Mesenteric fat pad (tissue), 1 donor: ENCODE data around the gene ARFGAP2. TPM values are rescaled to one million over a fixed set of nuclear protein-coding genes. Genes with fewer than 3 reads are reported as not detected.

Experiments
- DNase-seq: peaks from one replicate; pipeline ENCODE4 v3.0.0-alpha.2; 2020; ENCODE audit warnings: low spot score
- total RNA-seq: library from RNA; stranded (reverse); fragmentation: NEBNext Ultra II Directional; extraction: Animal tissue kit (Norgen Biotek cat#: 25700); gene quantifications from one replicate; pipeline ENCODE4 v1.2.1, GENCODE V29; 2021
- donor health status: DM: yes; HTN: yes; CAD: no.

ARFGAP2 gene
- total RNA-seq, 1 donor from 2014 or later, result 57.0 TPM

DNA sequence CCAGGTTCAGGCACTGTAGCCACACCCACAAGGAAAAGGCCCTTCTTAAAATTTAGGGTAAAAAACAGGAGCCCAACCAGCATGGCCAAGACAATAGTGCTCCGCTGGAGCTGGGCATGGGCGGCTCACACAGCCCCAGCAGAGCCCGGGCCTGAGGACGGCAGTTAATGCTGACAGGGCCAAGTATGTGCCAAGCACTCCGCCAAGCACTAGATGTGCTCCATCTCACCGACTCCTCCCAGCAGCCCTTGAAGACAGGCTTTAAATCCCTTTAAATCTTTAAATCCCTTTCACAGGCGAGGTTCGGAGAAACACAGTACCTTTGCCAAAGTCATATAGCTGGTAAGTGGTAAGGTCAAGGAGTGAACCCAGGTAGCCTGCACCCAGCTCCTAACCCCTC lies 4.8 kb downstream of the ARFGAP2 start:
- DNase-seq, result no peak

DNA sequence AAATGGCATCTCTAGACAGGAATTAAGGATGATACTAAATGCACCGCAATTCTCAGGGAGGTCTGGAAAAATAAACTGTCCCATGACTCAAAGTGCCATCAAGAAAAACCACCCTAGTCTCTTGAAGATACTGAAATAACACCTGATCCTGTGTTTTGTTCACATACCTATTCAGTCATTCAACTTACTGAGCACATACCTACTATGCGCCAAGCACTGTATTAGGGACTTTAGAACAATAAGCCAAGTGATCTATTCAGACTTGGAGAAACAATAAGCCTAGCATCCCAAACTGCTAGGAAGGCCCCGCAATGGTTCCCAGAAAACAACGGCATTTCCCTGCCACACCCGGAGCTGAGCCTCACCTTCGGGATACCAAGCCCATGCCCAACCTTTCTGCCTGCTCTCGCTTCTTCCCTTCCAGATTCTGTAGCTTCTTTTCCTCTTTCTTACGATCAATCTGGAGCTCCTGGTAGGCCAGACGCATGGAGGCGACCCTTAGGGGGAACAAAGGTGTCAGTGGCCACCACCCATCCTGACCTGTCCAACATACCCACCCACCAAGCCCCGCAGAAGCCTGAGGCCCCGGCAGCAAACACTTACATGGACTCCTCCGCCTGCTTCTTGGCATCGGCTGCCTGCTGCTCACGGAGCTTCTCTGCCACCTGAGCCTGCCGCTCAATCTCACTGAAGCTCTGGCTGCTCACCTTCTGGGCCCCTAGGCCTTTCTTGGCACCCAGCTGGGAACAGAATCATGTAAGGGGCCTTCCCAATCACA lies 5.4 kb downstream of the ARFGAP2 start:
- no peak for DNase-seq

DNA sequence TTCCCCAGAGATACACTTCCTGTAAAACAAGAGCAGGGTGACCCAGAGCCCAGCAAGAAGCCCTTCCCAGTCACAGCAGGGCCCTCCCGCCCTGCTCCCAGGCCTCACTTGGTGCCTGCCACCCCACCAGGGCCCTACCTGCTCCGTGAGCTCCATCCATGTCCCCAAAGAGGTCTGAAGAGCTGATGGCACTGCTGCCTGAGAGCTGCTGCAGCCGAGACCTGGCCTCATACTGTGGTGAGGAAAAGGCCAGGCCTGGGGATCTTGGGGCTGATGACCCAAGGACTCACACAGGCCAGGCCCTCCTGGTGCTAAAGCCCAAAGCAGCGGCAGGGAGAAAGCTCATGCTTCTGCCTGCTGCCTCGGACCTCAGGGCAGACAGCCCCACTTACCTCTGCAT lies 10.3 kb downstream of the ARFGAP2 start:
- no peak for DNase-seq

DNA sequence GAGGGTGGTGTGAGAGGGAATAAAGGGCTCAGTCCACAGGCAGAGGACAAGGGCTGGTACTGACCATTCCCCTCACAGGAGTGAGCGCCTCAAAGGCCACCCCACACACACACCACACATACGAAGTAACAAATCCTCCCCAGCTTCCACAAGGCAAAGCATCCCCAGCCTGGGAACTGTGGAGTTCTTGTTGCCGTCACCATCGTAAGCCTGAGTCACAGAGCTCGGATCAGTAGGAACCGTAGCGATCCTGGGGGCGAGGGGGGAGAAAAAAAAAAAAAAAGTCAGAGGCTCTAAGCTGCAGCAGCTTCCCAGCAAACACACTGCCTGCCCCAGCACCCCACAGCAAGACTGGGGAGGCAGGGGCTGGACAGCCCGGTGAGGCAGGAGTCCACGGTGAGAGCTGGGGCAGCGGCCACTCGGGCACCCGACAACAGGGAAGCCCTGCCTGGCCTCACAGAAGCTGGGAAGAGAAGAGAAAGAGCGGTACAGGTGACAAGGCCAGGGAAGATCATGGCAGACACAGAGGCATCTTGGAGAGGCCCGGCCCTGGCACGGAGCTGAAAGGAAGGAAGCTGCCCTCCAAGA lies 11.3 kb downstream of the ARFGAP2 start:
- no peak for DNase-seq

DNA sequence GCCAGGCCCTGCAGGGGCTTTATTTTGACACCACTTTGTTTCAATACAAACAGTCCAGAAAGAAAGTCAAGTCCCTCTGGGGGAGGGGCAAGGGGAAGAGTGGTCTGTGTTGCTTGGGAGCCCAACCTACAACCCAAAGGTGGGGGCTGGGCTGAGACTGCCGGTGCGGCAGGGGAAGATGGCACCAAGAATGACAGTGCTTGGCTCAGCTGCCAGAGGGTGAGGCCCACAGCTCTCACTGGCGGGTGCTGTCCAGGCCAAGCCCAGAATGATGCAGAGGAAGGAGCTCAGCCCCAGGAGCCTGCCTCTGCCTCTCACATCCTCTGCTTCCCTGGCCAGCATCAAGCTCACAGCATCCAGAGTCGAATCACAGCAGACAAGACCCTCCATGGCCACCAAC lies 12.4 kb downstream of the ARFGAP2 start:
- DNase-seq, result no peak

DNA sequence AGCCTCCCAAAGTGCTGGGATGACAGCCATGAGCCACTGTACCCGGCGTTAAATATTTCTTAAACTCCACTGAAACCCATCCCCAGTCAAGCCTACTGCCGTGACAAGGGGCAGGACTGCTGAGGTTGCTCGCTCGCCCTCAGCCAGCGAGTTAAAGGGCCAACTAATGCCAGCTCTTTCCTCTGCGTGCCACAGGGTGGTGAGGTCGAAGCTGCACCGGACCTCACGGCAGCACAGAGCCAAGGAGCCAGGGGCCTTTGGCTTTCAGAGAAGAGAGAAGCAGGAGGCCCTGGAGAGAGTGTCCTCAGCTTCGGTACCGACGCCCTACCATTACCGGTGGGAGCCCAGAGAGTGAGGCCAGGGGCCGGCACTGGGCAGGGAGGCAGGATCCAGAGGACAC lies 12.8 kb downstream of the ARFGAP2 start:
- DNase-seq, result no peak

DNA sequence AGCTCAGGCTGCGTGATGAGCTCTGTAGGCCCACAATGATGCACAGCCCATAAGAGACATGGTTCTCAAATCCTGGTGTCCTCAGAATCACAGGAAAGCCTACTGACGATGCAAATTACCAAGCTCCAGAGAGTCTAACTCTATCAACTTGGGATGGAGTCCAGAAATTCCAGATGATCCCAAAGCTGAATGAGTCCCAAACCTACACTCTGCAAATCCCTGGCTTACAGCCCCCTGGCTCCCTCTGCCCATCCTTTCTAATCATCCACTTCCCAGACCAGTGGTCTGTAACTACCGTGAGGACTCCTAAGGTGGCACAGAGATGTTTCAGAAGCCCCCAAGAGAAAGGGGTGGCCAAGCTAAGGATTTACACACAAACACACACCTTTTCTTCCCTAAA lies 13.5 kb downstream of the ARFGAP2 start:
- DNase-seq, result no peak

DNA sequence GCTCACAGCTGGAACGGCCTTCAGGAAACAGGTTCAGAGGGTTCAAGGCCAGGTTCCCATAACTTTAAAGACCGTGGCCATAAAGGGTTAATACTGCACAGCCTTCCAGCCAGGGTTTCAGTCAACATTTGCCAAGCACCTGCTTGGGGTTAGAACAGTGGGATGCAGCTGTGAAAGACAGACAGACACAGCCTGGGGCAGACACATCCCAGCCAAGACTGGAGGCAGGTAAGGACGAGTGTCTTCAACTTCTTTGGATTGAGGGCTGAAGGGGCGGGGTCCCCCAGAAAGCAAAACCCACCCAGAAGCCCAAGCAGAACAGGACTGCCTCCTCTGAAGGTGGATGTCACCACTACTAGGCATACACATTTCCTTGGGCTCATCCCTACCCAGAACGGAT lies 14.3 kb downstream of the ARFGAP2 start:
- no peak for DNase-seq

DNA sequence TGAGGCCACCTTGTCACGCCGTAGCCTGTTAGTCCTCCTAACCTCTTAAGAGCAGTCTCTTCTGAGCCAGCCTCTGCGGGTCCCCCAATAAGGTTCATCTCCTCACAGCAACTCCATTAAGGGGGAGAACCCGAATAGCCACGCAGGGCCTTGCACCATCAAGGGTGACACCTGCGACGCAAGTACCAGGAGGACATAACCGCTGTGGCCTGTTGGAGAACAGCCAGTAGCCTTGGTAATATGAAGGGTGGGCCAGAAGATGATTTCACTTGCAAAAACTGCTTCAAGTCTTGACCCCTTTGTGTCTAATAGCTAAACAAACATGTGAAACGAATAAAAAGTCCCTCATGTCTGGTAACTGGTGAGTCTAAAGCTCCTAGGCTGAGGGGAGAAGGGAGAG lies 14.8 kb downstream of the ARFGAP2 start:
- no peak for DNase-seq

DNA sequence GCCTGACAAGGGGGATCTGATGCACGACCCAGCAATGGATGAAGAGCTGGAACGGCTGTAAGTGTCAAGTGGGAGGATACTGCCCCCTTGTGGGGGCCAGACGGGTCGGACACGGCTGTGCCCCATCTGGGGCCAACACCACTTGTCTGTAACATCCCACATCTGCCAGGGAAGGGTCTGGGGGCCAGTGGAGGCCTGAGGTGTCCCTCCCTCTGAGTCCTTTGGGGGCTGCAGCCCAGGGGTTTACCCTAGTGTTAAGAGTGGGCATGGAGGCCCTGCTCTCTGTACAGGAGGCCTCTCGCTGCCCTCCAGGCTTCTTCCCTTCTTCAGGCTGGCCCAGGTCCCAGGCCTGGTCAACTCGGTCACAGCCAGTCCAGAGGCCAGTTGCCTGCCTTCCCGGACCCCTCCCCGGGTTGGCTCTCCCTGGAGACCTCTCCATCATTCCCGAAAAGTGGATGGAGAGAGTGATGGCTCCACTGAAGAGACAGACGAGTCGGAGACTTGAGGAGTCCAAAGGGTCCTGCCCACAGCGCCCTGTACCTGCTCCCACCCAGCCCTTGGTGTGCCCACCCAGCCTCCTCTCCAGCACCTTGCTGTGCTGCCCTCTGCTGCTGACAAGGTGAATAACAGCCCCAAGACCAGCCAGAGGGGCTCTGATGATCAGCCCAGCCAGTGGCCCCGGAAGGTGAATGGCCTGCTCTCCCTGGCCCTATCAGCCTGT lies 15.4 kb downstream of the ARFGAP2 start:
- no peak for DNase-seq

DNA sequence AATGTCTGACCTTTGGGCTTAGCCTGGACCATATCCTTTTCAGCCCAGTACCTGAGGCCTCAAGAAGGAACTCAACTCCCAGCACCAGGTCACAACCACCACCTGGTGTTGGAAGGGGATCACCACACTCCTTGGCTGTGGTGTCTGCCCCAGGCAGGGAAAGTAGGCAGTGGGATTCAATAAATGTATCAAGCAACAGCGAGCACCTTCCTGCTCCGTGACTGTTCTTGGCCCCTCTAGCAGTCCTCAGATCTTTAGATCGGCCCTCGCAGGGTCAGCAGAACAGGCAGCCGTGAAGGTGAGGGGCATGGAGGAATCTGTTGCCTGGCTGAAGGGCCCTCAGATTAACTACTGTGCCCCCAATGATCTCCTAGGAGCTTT lies 15.9 kb downstream of the ARFGAP2 start:
- no peak for DNase-seq

DNA sequence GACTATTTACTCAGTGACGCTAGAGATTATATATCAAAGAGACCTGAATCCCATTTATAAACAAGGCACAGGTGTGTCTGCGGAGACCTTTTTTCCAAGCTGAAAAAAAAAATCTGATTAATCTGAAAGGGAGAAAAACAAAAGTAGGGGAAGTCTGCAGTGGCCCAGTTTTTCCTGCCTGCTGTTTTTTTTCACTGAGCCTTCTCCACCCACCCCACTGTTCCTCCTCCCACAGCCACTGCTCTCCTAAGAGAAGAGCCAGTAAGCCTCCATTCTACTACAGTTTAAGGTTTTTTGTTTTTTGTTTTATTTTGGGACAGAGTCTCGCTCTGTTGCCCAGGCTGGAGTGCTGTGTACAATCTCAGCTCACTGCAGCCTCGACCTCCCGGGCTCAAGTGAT lies 18.4 kb downstream of the ARFGAP2 start:
- DNase-seq, result no peak

DNA sequence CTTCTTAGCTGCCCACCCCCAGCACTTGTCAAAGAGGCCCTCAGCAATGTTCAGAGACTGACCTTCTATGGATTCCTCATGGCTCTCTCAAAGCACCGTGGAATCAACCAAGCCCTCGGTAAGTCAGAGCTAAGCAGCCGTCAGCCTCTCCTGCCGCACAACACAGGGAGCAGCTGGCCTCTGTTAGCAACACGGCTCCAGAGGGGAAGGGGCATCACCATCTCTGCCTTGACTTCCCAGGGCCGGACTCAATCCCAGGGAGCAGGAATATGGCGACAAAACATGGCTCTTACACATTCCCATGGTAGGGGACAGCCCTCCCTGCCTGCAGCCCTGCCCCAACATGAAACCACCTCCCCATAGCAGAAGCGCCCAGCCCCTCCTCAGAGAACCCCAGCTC lies 18.9 kb downstream of the ARFGAP2 start:
- DNase-seq, result no peak

DNA sequence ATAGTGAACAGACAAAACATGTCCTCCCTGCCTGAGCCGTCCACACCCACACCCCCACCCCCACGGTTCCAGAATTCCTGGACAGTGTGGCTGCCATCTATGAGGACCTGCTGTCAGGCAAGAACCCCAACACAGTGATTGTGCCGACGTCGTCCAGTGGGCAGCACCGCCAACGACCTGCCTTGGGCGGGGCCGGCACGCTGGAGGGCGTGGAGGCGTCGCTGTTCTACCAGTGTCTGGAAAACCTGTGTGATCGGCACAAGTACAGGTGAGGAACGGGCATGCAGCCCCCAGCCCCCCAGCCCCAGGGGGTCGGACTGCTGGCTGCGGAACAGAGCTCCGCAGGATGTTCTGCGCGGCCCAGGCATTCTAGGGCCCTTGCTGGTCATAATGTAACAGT lies 19.7 kb downstream of the ARFGAP2 start:
- DNase-seq, result no peak

DNA sequence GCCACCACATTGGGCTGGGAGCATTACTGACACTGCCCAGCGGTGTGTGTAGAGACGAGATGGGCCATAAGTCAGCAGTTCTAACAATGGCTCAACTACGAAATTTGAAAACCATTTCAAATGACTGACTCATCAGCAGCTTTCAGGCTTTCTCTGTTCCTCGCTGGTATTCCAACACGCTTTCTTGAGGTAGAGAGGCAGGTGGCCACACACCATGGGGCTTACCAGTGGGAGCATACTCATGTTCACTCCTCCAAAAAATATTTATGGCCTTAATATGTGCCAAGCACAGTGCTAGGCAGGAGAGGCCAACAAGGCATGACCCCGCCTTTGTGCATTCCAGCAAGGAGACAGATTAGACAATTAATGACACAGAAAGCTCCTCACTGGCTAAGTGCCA lies 20.3 kb downstream of the ARFGAP2 start:
- no peak for DNase-seq

DNA sequence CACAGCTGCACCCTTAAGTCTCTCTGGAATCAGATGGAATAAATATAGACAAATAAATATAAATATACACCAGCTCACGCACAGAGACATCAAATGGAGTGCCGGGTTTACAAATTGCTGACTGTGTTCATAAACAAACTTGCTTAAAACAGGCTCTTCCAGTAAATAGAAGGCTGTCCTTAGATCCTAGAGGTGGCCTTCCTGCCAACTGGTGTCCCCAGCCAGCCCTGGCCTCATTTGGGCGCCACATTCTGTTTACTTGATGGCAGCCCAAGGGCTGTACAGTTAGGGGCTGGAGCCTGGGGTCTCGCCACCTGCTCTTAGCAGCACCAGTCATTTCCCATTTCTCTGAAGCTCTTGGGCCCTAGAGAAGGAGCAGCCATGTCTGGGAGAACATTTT lies 20.8 kb downstream of the ARFGAP2 start:
- no peak for DNase-seq

DNA sequence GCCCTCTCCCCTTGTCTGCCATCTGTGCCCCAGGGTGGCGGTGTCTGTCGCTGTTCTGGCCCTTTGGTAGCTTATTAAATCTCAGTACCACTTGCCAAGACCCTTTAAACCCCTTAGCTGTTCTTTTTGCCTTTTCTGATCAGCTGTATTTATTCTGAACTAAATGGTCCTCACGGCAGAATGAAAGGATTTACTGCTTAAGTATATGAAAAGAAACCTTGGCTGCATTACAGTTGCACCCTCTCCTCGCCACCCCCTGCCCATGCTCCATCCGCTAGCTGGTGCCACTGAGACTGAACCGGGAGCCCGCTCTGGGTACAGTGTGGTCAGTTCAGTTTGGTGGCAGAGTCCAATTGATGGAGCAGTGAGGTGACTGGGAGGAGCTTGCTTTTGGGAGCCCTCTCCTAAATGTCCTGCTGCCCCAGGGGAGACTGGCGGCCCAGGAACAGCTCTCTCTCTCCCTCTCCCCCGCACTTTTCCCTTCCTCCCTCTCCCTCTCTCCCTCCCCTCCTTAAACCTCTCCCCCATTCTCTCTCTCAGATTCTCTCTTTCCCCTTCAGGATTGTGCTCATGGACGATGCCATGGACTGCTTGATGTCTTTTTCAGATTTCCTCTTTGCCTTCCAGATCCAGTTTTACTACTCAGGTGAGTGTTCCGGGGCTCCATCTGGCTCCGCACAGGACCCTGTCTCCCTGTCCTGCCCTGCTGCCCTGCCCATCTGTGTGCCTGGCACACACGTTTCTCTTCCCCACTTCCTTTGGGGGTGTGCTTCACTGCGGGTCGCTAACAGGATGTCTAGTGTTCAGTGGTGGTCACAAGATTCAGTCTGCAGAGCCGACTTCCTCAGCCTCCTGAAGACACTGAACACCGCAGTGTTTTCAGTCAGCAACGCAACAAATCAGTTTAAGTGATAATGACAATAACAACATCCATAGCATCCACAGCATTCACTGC lies 21.8 kb downstream of the ARFGAP2 start:
- DNase-seq, result no peak

DNA sequence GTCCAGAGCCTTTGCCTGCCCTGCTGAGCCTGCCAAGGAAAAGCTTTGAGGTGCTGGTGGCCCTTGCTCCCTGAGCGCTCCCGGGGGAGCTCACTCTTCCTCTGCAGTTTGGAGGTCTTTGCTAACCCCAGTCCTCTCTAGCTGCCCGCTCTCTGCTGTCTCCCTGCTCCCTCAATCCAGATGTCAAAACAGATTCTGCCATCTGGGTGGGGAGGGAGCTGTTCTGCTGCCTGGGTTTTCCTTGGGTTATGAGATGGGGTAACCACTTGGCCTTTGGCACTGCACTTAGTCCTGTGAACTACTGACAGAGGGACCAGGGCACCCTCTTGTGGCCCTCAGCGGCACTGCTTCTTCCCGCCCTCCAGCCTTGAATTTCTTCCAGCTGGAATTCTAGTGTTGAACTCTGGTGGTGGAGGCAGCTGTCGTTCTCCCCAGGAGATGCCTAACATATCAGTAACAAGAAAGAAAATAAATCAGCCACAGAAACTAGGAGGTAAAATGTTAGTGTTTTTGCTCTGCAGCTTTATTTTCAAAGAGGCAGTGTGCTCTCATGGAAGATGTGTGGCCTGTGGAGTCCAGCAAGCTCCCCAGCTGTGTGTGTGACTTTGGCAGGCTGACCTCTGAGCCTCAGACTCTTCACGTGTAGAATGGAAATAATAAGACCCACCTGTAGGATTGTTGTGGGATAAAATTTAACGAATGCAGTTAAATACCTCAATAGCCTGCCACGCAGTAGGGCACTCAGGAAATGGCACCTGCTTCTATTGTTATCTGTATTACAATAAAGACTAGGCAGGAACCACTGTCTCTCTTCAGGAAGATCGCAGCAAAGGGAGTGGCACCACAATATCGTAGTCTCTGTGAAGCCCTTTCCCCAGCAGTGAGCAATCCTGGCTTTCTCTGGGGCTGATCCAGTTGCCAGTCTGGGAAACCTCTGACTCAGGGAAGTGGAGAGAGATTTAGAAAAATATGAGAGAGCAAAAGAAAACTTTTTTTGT lies 23.4 kb downstream of the ARFGAP2 start:
- DNase-seq, result no peak

DNA sequence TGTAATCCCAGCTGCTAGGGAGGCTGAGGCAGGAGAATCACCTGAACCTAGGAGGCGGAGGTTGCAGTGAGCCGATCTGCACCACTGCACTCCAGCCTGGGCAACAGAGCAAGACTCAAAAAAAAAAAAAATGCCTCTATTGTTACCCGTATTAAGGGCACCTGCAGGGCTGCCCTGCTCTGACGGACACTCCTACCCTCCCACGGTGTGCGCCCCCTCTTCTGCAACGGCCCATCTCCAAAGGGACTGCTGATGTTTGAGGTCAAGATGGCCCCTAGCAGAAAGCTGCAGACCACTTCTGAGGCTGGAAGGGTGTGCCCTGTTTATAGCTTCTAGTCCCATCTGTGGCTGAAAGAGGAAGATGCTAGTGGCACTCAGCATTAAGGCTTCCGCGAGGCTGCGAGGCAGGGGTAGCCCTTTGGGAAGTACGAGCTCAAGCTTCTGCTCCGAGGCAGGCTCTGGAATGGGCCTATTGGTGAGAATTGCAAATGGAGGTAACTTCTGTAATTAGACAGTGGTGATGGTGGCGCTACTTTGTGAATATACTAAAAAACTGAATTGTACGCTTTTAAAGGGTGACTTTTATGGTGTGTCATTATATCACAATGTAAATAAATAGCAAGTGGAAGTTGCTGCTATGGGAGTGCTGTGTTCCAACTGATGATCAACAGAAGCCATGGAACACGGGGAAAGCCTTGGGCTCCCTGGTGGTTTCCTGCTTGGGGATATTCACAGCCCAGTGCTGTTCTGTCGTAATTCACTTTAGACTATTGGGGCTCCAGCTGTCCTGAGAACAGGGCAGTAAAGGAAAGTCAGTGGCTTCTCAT lies 24.3 kb downstream of the ARFGAP2 start:
- DNase-seq, result no peak
